Measurements from ENCODE around the gene TFEC.
"Not testable (repeated sequence)": the region's sequence is repeated elsewhere in the genome, so short reads cannot be mapped to it uniquely, and the experiment has no call there.

DNA sequence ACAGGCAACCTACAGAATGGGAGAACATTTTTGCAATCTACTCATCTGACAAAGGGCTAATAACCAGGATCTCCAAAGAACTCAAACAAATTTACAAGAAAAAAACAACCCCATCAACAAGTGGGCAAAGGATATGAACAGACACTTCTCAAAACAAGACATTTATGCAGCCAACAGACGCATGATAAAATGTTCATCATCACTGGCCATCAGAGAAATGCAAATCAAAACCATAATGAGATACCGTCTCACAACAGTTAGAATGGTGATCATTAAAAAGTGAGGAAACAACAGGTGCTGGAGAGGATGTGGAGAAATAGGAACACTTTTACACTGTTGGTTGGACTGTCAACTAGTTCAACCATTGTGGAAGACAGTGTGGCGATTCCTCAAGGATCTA lies 100.8 kb downstream of the TFEC start:
- TF ChIP-seq, protein P1, sequence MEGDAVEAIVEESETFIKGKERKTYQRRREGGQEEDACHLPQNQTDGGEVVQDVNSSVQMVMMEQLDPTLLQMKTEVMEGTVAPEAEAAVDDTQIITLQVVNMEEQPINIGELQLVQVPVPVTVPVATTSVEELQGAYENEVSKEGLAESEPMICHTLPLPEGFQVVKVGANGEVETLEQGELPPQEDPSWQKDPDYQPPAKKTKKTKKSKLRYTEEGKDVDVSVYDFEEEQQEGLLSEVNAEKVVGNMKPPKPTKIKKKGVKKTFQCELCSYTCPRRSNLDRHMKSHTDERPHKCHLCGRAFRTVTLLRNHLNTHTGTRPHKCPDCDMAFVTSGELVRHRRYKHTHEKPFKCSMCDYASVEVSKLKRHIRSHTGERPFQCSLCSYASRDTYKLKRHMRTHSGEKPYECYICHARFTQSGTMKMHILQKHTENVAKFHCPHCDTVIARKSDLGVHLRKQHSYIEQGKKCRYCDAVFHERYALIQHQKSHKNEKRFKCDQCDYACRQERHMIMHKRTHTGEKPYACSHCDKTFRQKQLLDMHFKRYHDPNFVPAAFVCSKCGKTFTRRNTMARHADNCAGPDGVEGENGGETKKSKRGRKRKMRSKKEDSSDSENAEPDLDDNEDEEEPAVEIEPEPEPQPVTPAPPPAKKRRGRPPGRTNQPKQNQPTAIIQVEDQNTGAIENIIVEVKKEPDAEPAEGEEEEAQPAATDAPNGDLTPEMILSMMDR (IDR thresholded peaks at IDR 0.05): not testable (repeated sequence)
- not testable (repeated sequence) for TF ChIP-seq POLR2A (IDR thresholded peaks at IDR 0.05)

Measured in vagina (tissue), 2 donors.